Esophagus squamous epithelium (tissue), 5 donors: ENCODE data around the gene SLAIN2. TPM values are rescaled to one million over a fixed set of nuclear protein-coding genes. Genes with fewer than 3 reads are reported as not detected.
"Not testable (repeated sequence)": the region's sequence is repeated elsewhere in the genome, so short reads cannot be mapped to it uniquely, and the experiment has no call there.

Experiments
- DNase-seq: peaks from one replicate; lab custom pipeline; 2025; lab: John Stamatoyannopoulos, UW
- H3K27ac ChIP-seq, 4 donors: fragments of 200-600 bp; sonication (generic); one replicate each; pipeline ENCODE4 v1.5.1; 2016 to 2019; ENCODE audit warnings: mild to moderate bottlenecking in 1 of 4
- H3K27me3 ChIP-seq, 4 donors: fragments of 200-600 bp; sonication (generic); 1 replicate in 3 of 4; 2 replicates in 1 of 4; pipeline versions ENCODE4 v1.5.1 to v1.6.0; 2017 to 2021; ENCODE audit warnings: antibody characterized with exemption in 1 of 4
- H3K36me3 ChIP-seq, 3 donors: fragments of 200-600 bp; sonication (generic); one replicate each; pipeline ENCODE4 v1.5.1; 2016 to 2019
- H3K4me1 ChIP-seq, 3 donors: fragments of 200-600 bp; sonication (generic); one replicate each; pipeline ENCODE4 v1.5.1; 2017 to 2019
- H3K4me3 ChIP-seq, 4 donors: fragments of 200-600 bp; sonication (generic); 1 replicate in 3 of 4; 2 replicates in 1 of 4; pipeline ENCODE4 v1.5.1; 2016 to 2019; ENCODE audit warnings: mild to moderate bottlenecking in 2 of 4, moderate library complexity in 1 of 4
- H3K9me3 ChIP-seq, 3 donors: fragments of 200-600 bp; sonication (generic); one replicate each; pipeline ENCODE4 v1.5.1; 2016 to 2019
- POLR2A ChIP-seq, 4 donors: fragments of 450-650 bp; IDR thresholded peaks; one replicate each; pipeline ENCODE4 v1.6.1; 2017; ENCODE audit warnings: antibody characterized with exemption in 4 of 4, mild to moderate bottlenecking in 4 of 4, moderate library complexity in 3 of 4
- WGBS, 2 donors: methylation state at CpG; one replicate each; pipeline ENCODE4 v1.1.5; 2018; 5-methylcytosine and 5-hydroxymethylcytosine counted together
- intact Hi-C: fragments of 100-400 bp; cut with DNase I; formaldehyde crosslinking; loops from one replicate; pipeline ENCODE4 v1.15.0; 2022
- total RNA-seq, 4 donors: library from RNA; depleted of rRNA; stranded (reverse); fragments of >200 nt; gene quantifications; one replicate each; pipeline ENCODE4 v1.1.0, GENCODE V29; 2016
- TF ChIP-seq, protein P1 (sequence below), 6 experiments: fragments of 450-650 bp in 4 of 6; fragments of 200-600 bp in 2 of 6; sonication (generic) in 2 of 6; IDR thresholded peaks; one replicate each; pipeline ENCODE4 v1.5.1; 2016 to 2019; ENCODE audit warnings: antibody characterized with exemption in 6 of 6, mild to moderate bottlenecking in 4 of 6, moderate library complexity in 4 of 6
- donor health status: DM: yes; HTN: yes; CAD: no.

Gene SLAIN2
- total RNA-seq, 4 donors from 2014 or later: 30.1 to 88.9 (median 75.4) TPM

- WGBS, 2 donors: 70 to 85% methylated on average over 3 of the region's 3 CpGs
- no peak for DNase-seq
- intact Hi-C loops: no loop called here
Observed at GRCh38 chr4:48311896-48312295, 29.4 kb upstream of the SLAIN2 start.

GRCh38 chr4:48314746-48315145 lies 26.6 kb upstream of the SLAIN2 start:
- H3K27me3 ChIP-seq, intact Hi-C loops, H3K4me1 ChIP-seq, DNase-seq, H3K27ac ChIP-seq, H3K9me3 ChIP-seq, H3K36me3 ChIP-seq, H3K4me3 ChIP-seq: not testable (repeated sequence)

More at GRCh38 chr4:48311896-48312295, 29.4 kb upstream of the SLAIN2 start:
- TF ChIP-seq, protein P1, sequence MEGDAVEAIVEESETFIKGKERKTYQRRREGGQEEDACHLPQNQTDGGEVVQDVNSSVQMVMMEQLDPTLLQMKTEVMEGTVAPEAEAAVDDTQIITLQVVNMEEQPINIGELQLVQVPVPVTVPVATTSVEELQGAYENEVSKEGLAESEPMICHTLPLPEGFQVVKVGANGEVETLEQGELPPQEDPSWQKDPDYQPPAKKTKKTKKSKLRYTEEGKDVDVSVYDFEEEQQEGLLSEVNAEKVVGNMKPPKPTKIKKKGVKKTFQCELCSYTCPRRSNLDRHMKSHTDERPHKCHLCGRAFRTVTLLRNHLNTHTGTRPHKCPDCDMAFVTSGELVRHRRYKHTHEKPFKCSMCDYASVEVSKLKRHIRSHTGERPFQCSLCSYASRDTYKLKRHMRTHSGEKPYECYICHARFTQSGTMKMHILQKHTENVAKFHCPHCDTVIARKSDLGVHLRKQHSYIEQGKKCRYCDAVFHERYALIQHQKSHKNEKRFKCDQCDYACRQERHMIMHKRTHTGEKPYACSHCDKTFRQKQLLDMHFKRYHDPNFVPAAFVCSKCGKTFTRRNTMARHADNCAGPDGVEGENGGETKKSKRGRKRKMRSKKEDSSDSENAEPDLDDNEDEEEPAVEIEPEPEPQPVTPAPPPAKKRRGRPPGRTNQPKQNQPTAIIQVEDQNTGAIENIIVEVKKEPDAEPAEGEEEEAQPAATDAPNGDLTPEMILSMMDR (IDR thresholded peaks at IDR 0.05): no peak
- TF ChIP-seq POLR2A (IDR thresholded peaks at IDR 0.05): no peak
- Histone ChIP-seq H3K27me3 (no peaks in the 10 kb centered on the region), H3K4me3 (no peak overlapping the region), H3K9me3 (no peaks in the 10 kb centered on the region), H3K4me1 (no peaks in the 10 kb centered on the region), H3K27ac (no peak overlapping the region), H3K36me3 (no peaks in the 10 kb centered on the region)

- Histone ChIP-seq H3K9me3 (no peaks in the 10 kb centered on the region), H3K27me3 (no peaks in the 10 kb centered on the region), H3K4me3 (no peak overlapping the region), H3K4me1 (no peaks in the 10 kb centered on the region), H3K36me3 (no peaks in the 10 kb centered on the region), H3K27ac (no peak overlapping the region)
- WGBS, 2 donors: 24 to 26% methylated on average over 7 of the region's 7 CpGs
- intact Hi-C loops: no loop called here
- no peak for DNase-seq
- TF ChIP-seq, protein P1 (IDR thresholded peaks at IDR 0.05): peak; percentile 26 to 78 (median 60)
- TF ChIP-seq POLR2A (IDR thresholded peaks at IDR 0.05): no peak
Observed at GRCh38 chr4:48315728-48316630, 25.4 kb upstream of the SLAIN2 start.

- no peak overlapping the region for H3K4me3 ChIP-seq
- no peaks in the 10 kb centered on the region for H3K9me3 ChIP-seq
- no peak for TF ChIP-seq POLR2A (IDR thresholded peaks at IDR 0.05)
- TF ChIP-seq, protein P1 (IDR thresholded peaks at IDR 0.05): no peak
- H3K36me3 ChIP-seq: no peaks in the 10 kb centered on the region
- no peak for DNase-seq
- intact Hi-C loops: no loop called here
- no peak overlapping the region for H3K27ac ChIP-seq
- 76 to 82% methylated on average over 2 of the region's 2 CpGs for WGBS, 2 donors
- no peaks in the 10 kb centered on the region for H3K4me1 ChIP-seq
- no peaks in the 10 kb centered on the region for H3K27me3 ChIP-seq
Observed at GRCh38 chr4:48321312-48321711, 20.0 kb upstream of the SLAIN2 start.

DNA sequence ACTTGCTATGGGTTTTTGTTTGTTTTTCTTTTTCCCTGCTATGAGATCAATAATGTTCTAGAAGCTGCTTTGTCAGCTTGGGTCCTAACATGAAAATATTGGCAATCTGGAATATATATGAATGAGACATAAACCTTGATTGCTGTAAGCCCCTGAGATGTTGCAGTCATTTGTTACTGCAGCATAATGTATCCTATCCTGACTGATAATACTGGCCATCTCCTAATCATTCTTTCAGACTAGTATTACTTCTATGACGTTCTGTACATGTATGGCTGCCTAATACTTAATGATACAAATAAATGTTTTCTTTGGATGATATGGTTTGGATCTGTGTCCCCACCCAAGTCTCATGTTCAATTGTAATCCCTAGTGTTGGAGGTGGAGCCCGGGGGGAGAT lies 19.3 kb upstream of the SLAIN2 start:
- Histone ChIP-seq H3K27me3 (no peaks in the 10 kb centered on the region), H3K4me1 (no peaks in the 10 kb centered on the region), H3K4me3 (no peak overlapping the region), H3K36me3 (no peaks in the 10 kb centered on the region), H3K9me3 (no peaks in the 10 kb centered on the region), H3K27ac (no peak overlapping the region)
- TF ChIP-seq POLR2A (IDR thresholded peaks at IDR 0.05): no peak
- TF ChIP-seq, protein P1 (IDR thresholded peaks at IDR 0.05): no peak
- WGBS, 2 donors: 77 to 78% methylated on average over 2 of the region's 2 CpGs
- intact Hi-C loops: no loop called here
- no peak for DNase-seq
